B cell (primary cell): ENCODE measurements around the gene CUTC. TPM values are rescaled to one million over a fixed set of nuclear protein-coding genes. Genes with fewer than 3 reads are reported as not detected.
"Not testable (repeated sequence)": the region's sequence is repeated elsewhere in the genome, so short reads cannot be mapped to it uniquely, and the experiment has no call there.

Source experiments
- ATAC-seq: fragments of 200-7000 bp; cut with Tn5 transposase; one replicate; pipeline ENCODE4 v1.10.0; 2021; ENCODE audit warnings: low read depth, mild to moderate bottlenecking, moderate number of reproducible peaks, moderate library complexity
- CTCF ChIA-PET: fragments of 350-600 bp; sonication (Branson Sonifier 250); formaldehyde crosslinking; loops from one replicate; lab custom pipeline; 2021; ENCODE audit warnings: antibody characterized with exemption, inconsistent platforms; lab: Charles Lee
- POLR2A ChIA-PET: fragments of 350-600 bp; sonication (Branson Sonifier 250); formaldehyde crosslinking; loops from one replicate; lab custom pipeline; 2021; ENCODE audit warnings: antibody characterized with exemption; lab: Charles Lee
- DNase-seq: peaks from one replicate; pipeline ENCODE4 v3.0.0; 2013
- H2AFZ ChIP-seq: 2 replicates; pipeline ENCODE4 v1.6.1; 2012; ENCODE audit warnings: mild to moderate bottlenecking, low read depth, low read length; ENCODE audit not compliant: insufficient read depth, poor library complexity, severe bottlenecking
- H3K27ac ChIP-seq, 2 donors: 1 replicate in 1 of 2; 2 replicates in 1 of 2; pipeline ENCODE4 v1.5.1; 2012 to 2013; ENCODE audit warnings: low read length in 2 of 2, mild to moderate bottlenecking in 2 of 2, moderate library complexity in 1 of 2
- H3K27me3 ChIP-seq, 4 experiments: fragments of 200-600 bp in 1 of 4; sonication (generic) in 1 of 4; replicated peaks in 1 of 4; 1 replicate in 2 of 4; 2 replicates in 2 of 4; pipeline versions ENCODE4 v1.6.1 to v1.7.0; 2013 to 2016; ENCODE audit warnings: low read length in 3 of 4, mild to moderate bottlenecking in 2 of 4, mixed read lengths in 1 of 4, moderate library complexity in 1 of 4; ENCODE audit not compliant: insufficient read depth in 4 of 4, control insufficient read depth in 3 of 4; ENCODE audit errors: control extremely low read depth in 1 of 4
- H3K36me3 ChIP-seq, 2 experiments: replicated peaks in 1 of 2; 1 replicate in 1 of 2; 2 replicates in 1 of 2; pipeline versions ENCODE4 v1.6.1 to v1.7.1; 2013; ENCODE audit warnings: low read length in 1 of 2; ENCODE audit not compliant: insufficient read depth in 2 of 2, control insufficient read depth in 1 of 2; ENCODE audit errors: control extremely low read depth in 1 of 2, extremely low read depth in 1 of 2
- H3K4me1 ChIP-seq, 2 donors: fragments of 200-600 bp in 1 of 2; sonication (generic) in 1 of 2; 1 replicate in 1 of 2; 2 replicates in 1 of 2; pipeline versions ENCODE4 v1.5.1 to v1.6.1; 2013 to 2017; ENCODE audit warnings: low read length in 2 of 2; ENCODE audit not compliant: control insufficient read depth in 2 of 2, insufficient read depth in 2 of 2
- H3K4me2 ChIP-seq: replicated peaks from 2 replicates; pipeline ENCODE3; 2012; ENCODE audit warnings: mild to moderate bottlenecking, low read depth, low read length; ENCODE audit not compliant: poor library complexity, severe bottlenecking
- H3K4me3 ChIP-seq, 5 experiments: fragments of 200-600 bp in 1 of 5; sonication (generic) in 1 of 5; 1 replicate in 3 of 5; 2 replicates in 2 of 5; pipeline versions ENCODE4 v1.5.1 to v1.7.0; 2011 to 2016; ENCODE audit warnings: low read length in 4 of 5, mild to moderate bottlenecking in 4 of 5, low read depth in 2 of 5, control low read depth in 1 of 5, moderate library complexity in 1 of 5; ENCODE audit not compliant: insufficient read depth in 1 of 5; ENCODE audit errors: control extremely low read depth in 1 of 5, extremely low read depth in 1 of 5
- H3K79me2 ChIP-seq: fragments of 200-600 bp; sonication (generic); one replicate; pipeline ENCODE4 v1.6.0; 2016; ENCODE audit warnings: low read length; ENCODE audit not compliant: control insufficient read depth, insufficient read depth
- H3K9ac ChIP-seq: fragments of 200-600 bp; sonication (generic); 2 replicates; pipeline ENCODE4 v1.6.1; 2017; ENCODE audit warnings: mild to moderate bottlenecking, low read length, moderate library complexity
- H3K9me3 ChIP-seq, 3 donors: one replicate each; pipeline versions ENCODE4 v1.6.1 to v1.7.1; 2013; ENCODE audit warnings: low read length in 2 of 3; ENCODE audit not compliant: control insufficient read depth in 2 of 3, insufficient read depth in 1 of 3; ENCODE audit errors: control extremely low read depth in 1 of 3
- H4K20me1 ChIP-seq: 2 replicates; pipeline ENCODE4 v1.6.0; 2012; ENCODE audit warnings: mild to moderate bottlenecking, low read length; ENCODE audit not compliant: insufficient read depth, control insufficient read depth, poor library complexity, severe bottlenecking
- H3K27ac Mint-ChIP-seq: one replicate; pipeline ENCODE4 v1.8.0; 2021; ENCODE audit warnings: mixed read lengths
- H3K27me3 Mint-ChIP-seq: one replicate; pipeline ENCODE4 v1.8.0; 2021; ENCODE audit warnings: mixed read lengths
- H3K4me1 Mint-ChIP-seq: one replicate; pipeline ENCODE4 v1.8.0; 2021; ENCODE audit warnings: mixed read lengths
- H3K4me3 Mint-ChIP-seq: one replicate; pipeline ENCODE4 v1.8.0; 2021; ENCODE audit warnings: mixed read lengths
- H3K9me3 Mint-ChIP-seq: one replicate; pipeline ENCODE4 v1.8.0; 2022; ENCODE audit warnings: mixed read lengths; ENCODE audit not compliant: insufficient read depth
- EZH2 ChIP-seq: IDR thresholded peaks from 2 replicates; pipeline ENCODE4 v1.6.1; 2012; ENCODE audit warnings: borderline replicate concordance, low read depth, mild to moderate bottlenecking, moderate library complexity, low read length; ENCODE audit not compliant: insufficient read depth, poor library complexity, severe bottlenecking
- WGBS: methylation state at CpG from one replicate; pipeline ENCODE4 v1.1.5; 2013; ENCODE audit warnings: missing lambda C conversion rate; ENCODE audit not compliant: insufficient coverage; 5-methylcytosine and 5-hydroxymethylcytosine counted together
- intact Hi-C: fragments of 100-400 bp; cut with micrococcal nuclease; formaldehyde crosslinking; loops from one replicate; pipeline ENCODE4 v1.10.0; 2022
- polyA plus RNA-seq: library from polyadenylated mRNA; depleted of rRNA; stranded (reverse); fragments of >200 nt; gene quantifications from 2 replicates; pipeline ENCODE4 v1.2.3, GENCODE V29; 2012
- total RNA-seq, 2 donors: library from RNA; stranded (reverse); fragments of 120-200 nt in 1 of 2; gene quantifications; 1 replicate in 1 of 2; 2 replicates in 1 of 2; pipeline versions ENCODE4 v1.2.3 to v1.2.4, GENCODE V29; 2013 to 2022
- TF ChIP-seq, protein P1 (sequence below): fragments of 200-600 bp; IDR thresholded peaks from one replicate; pipeline ENCODE4 v1.8.0; 2022; ENCODE audit warnings: antibody characterized with exemption, mild to moderate bottlenecking

The CUTC gene
- total and polyA plus RNA-seq, 2 donors (not counting 1 experiment from before 2014, with no cell fraction given), result 22.8 to 33.3 TPM

- H3K36me3 ChIP-seq, result peaks cover 24 to 86% of the 10 kb centered on the region in 2 experiments
- no peak overlapping the region for H3K4me3 Mint-ChIP-seq
- DNase-seq (no peak), ATAC-seq (no peak)
- H3K27me3 ChIP-seq, result no peaks in the 10 kb centered on the region
- no peaks in the 10 kb centered on the region for H3K27me3 Mint-ChIP-seq
- peaks cover 7% of the 10 kb centered on the region for H3K9me3 Mint-ChIP-seq
- WGBS, result no CpG with 5 or more reads among the region's 3 CpGs
- peaks cover 33% of the 10 kb centered on the region for H4K20me1 ChIP-seq
- H3K79me2 ChIP-seq, result peaks cover 22% of the 10 kb centered on the region
- H3K4me2 ChIP-seq, result no peak overlapping the region
- intact Hi-C loops, result no loop called here
- ChIA-PET CTCF (no interaction called here), POLR2A (no interaction called here)
- no peak overlapping the region for H3K4me3 ChIP-seq
- TF ChIP-seq, protein P1, sequence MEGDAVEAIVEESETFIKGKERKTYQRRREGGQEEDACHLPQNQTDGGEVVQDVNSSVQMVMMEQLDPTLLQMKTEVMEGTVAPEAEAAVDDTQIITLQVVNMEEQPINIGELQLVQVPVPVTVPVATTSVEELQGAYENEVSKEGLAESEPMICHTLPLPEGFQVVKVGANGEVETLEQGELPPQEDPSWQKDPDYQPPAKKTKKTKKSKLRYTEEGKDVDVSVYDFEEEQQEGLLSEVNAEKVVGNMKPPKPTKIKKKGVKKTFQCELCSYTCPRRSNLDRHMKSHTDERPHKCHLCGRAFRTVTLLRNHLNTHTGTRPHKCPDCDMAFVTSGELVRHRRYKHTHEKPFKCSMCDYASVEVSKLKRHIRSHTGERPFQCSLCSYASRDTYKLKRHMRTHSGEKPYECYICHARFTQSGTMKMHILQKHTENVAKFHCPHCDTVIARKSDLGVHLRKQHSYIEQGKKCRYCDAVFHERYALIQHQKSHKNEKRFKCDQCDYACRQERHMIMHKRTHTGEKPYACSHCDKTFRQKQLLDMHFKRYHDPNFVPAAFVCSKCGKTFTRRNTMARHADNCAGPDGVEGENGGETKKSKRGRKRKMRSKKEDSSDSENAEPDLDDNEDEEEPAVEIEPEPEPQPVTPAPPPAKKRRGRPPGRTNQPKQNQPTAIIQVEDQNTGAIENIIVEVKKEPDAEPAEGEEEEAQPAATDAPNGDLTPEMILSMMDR, result no peak
- TF ChIP-seq EZH2, result no peak
- H3K9ac ChIP-seq, result no peak overlapping the region
- peaks cover 1% of the 10 kb centered on the region for H3K4me1 Mint-ChIP-seq
- no peak overlapping the region for H2AFZ ChIP-seq
- H3K27ac ChIP-seq, result no peak overlapping the region
- H3K4me1 ChIP-seq, result no peaks in the 10 kb centered on the region
- H3K27ac Mint-ChIP-seq, result no peak overlapping the region
- peaks cover 0 to 18% (median 6%) of the 10 kb centered on the region in 3 donors for H3K9me3 ChIP-seq
These were observed 11.8 kb downstream of the CUTC start for GRCh38 chr10:99743841-99744240.

GRCh38 chr10:99746166-99746565 lies 14.1 kb downstream of the CUTC start:
- POLR2A ChIA-PET, H2AFZ ChIP-seq, H3K4me1 Mint-ChIP-seq, H3K27ac Mint-ChIP-seq, H3K9ac ChIP-seq, H3K4me3 ChIP-seq, H3K4me2 ChIP-seq, DNase-seq, intact Hi-C loops, H3K27ac ChIP-seq, H3K4me3 Mint-ChIP-seq, H3K4me1 ChIP-seq, H3K9me3 ChIP-seq, H3K9me3 Mint-ChIP-seq, ATAC-seq, H3K27me3 ChIP-seq, CTCF ChIA-PET, H3K27me3 Mint-ChIP-seq: not testable (repeated sequence)
- Histone ChIP-seq H3K36me3 (peaks cover 12 to 82% of the 10 kb centered on the region in 2 experiments), H4K20me1 (peaks cover 36% of the 10 kb centered on the region), H3K79me2 (peaks cover 18% of the 10 kb centered on the region)
- no CpG with 5 or more reads among the region's 2 CpGs for WGBS
